GM12878 (cell line): ENCODE measurements around the gene RDH5. TPM values are rescaled to one million over a fixed set of nuclear protein-coding genes. Genes with fewer than 3 reads are reported as not detected.

Source experiments
- ATAC-seq: fragments of 200-7000 bp; cut with Tn5 transposase; 3 replicates; pipeline ENCODE4 v1.9.1; 2020; ENCODE audit warnings: mild to moderate bottlenecking, moderate library complexity
- BruUV-seq: library from RNA; stranded (reverse); fragments of 400-500 nt; replicated peaks from 2 replicates; lab custom pipeline; 2021; lab: Mats Ljungman, UMichigan
- CTCF ChIA-PET: fragments of 300-600 bp; sonication (Branson Sonifier 250); formaldehyde crosslinking; extraction: SDS; loops from one replicate; lab custom pipeline; 2021; ENCODE audit warnings: inconsistent platforms; lab: Yijun Ruan, JAX
- POLR2A ChIA-PET: fragments of 350-600 bp; formaldehyde crosslinking; extraction: SDS; loops from one replicate; lab custom pipeline; 2021; ENCODE audit warnings: inconsistent platforms; lab: Charles Lee
- RAD21 ChIA-PET: fragments of 300-600 bp; sonication (Branson Sonifier 250); formaldehyde crosslinking; loops from one replicate; lab custom pipeline; 2023; ENCODE audit warnings: antibody characterized with exemption; ENCODE audit not compliant: unreplicated experiment; lab: Charles Lee
- SMC1A ChIA-PET: fragments of 300-600 bp; sonication (Branson Sonifier 250); formaldehyde crosslinking; loops from one replicate; lab custom pipeline; 2023; ENCODE audit not compliant: unreplicated experiment, uncharacterized antibody; lab: Charles Lee
- DNase-seq: peaks from one replicate; pipeline ENCODE4 v3.0.0-alpha.2; 2011; ENCODE audit warnings: low read depth, low spot score
- FAIRE-seq: peaks from 3 replicates; lab custom pipeline; 2011; peaks lifted over from hg19 to GRCh38; lab: Jason Lieb, UNC
- H2AFZ ChIP-seq: 2 replicates; pipeline ENCODE4 v1.6.0; 2011; ENCODE audit warnings: low read depth, low read length, control low read depth; ENCODE audit not compliant: control insufficient read depth
- H3K27ac ChIP-seq: 2 replicates; pipeline ENCODE4 v1.5.1; 2011; ENCODE audit warnings: control low read depth; ENCODE audit not compliant: control insufficient read depth, insufficient read depth
- H3K27me3 ChIP-seq, 2 experiments: replicated peaks in 1 of 2; 2 replicates each; pipeline versions ENCODE4 v1.6.0 to v1.6.1; 2011; ENCODE audit warnings: low read length in 1 of 2; ENCODE audit not compliant: control insufficient read depth in 2 of 2, insufficient read depth in 2 of 2
- H3K36me3 ChIP-seq, 2 experiments: 2 replicates each; pipeline ENCODE4 v1.5.1; 2011; ENCODE audit warnings: low read length in 1 of 2; ENCODE audit not compliant: control insufficient read depth in 2 of 2, insufficient read depth in 2 of 2
- H3K4me1 ChIP-seq: 2 replicates; pipeline ENCODE4 v1.6.1; 2011; ENCODE audit warnings: mild to moderate bottlenecking, low read length, moderate library complexity, mixed read lengths; ENCODE audit not compliant: control insufficient read depth, insufficient read depth
- H3K4me2 ChIP-seq: 2 replicates; pipeline ENCODE4 v1.6.0; 2011; ENCODE audit warnings: control low read depth; ENCODE audit not compliant: control insufficient read depth, insufficient read depth
- H3K4me3 ChIP-seq: fragments of 200-600 bp; sonication (generic); 2 replicates; pipeline ENCODE4 v1.5.1; 2016
- H3K79me2 ChIP-seq: 2 replicates; pipeline ENCODE4 v1.6.0; 2011; ENCODE audit warnings: low read length; ENCODE audit not compliant: control insufficient read depth, insufficient read depth
- H3K9ac ChIP-seq: 2 replicates; pipeline ENCODE4 v1.8.0; 2011; ENCODE audit warnings: low read length, control low read depth, mixed read lengths; ENCODE audit not compliant: control insufficient read depth, insufficient read depth
- H3K9me3 ChIP-seq: replicated peaks from 3 replicates; pipeline ENCODE4 v1.5.1; 2011; ENCODE audit warnings: mild to moderate bottlenecking, low read length; ENCODE audit not compliant: control insufficient read depth, insufficient read depth
- H4K20me1 ChIP-seq: 2 replicates; pipeline ENCODE4 v1.6.0; 2011; ENCODE audit not compliant: control insufficient read depth, insufficient read depth
- CBFB ChIP-seq: IDR thresholded peaks from 2 replicates; pipeline ENCODE4 v1.6.1; 2016; ENCODE audit warnings: antibody characterized with exemption, low read depth
- CHD4 ChIP-seq: fragments of 200-600 bp; sonication (generic); IDR thresholded peaks from 2 replicates; pipeline ENCODE4 v1.6.1; 2016; ENCODE audit warnings: mild to moderate bottlenecking
- EGR1 ChIP-seq, 2 experiments: IDR thresholded peaks; 1 replicate in 1 of 2; 2 replicates in 1 of 2; pipeline ENCODE4 v1.6.1; 2011 to 2012; ENCODE audit warnings: low read depth in 2 of 2, low read length in 2 of 2, borderline replicate concordance in 1 of 2, mild to moderate bottlenecking in 1 of 2, moderate library complexity in 1 of 2
- FOS ChIP-seq: IDR thresholded peaks from 3 replicates; pipeline ENCODE4 v1.6.1; 2011; ENCODE audit warnings: borderline replicate concordance; ENCODE audit not compliant: insufficient read length; ENCODE audit errors: extremely low read depth
- SMAD1 ChIP-seq: fragments of 450-650 bp; IDR thresholded peaks from 2 replicates; pipeline ENCODE4 v1.6.1; 2018; ENCODE audit warnings: mild to moderate bottlenecking, low read depth; ENCODE audit not compliant: partially characterized antibody
- SP1 ChIP-seq: IDR thresholded peaks from one replicate; pipeline ENCODE4 v1.6.1; 2011; ENCODE audit warnings: low read depth, low read length
- SUPT20H ChIP-seq: IDR thresholded peaks from 2 replicates; pipeline ENCODE4 v1.6.1; 2011; ENCODE audit warnings: low read depth, mild to moderate bottlenecking, low read length, moderate library complexity, borderline replicate concordance; ENCODE audit not compliant: control insufficient read depth
- WGBS: methylation state at CpG from one replicate; pipeline ENCODE4 v1.1.6; 2016; ENCODE audit warnings: low lambda C conversion rate; ENCODE audit not compliant: insufficient replicate concordance, insufficient coverage; ENCODE audit errors: missing lambda C conversion rate; 5-methylcytosine and 5-hydroxymethylcytosine counted together
- in situ Hi-C: fragments of 300-500 bp; cut with MboI; formaldehyde crosslinking; loops from 9 replicates; pipeline ENCODE4 v1.14.3; 2018; ENCODE audit warnings: mixed read lengths
- intact Hi-C: fragments of 100-400 bp; cut with micrococcal nuclease; formaldehyde crosslinking; loops from one replicate; pipeline ENCODE4 v1.14.2; 2022; ENCODE audit not compliant: unreplicated experiment
- polyA plus RNA-seq, 11 experiments: library from polyadenylated mRNA; depleted of rRNA in 4 of 11; unstranded in 6 of 11; stranded (reverse) in 5 of 11; fragments of >200 nt; fragmentation: Nextera tagmentation in 4 of 11; fragmentation: Illumina TruSeq in 1 of 11; extraction: Ambion mirVana in 4 of 11; extraction: Trizol in 1 of 11; gene quantifications; 1 replicate in 1 of 11; 2 replicates in 10 of 11; pipeline versions ENCODE4 v1.2.1 to v1.2.3, GENCODE V29; 2011 to 2016; ENCODE audit warnings: inconsistent platforms in 2 of 11, missing spikeins in 2 of 11, low read depth in 1 of 11
- total RNA-seq, 4 experiments: library from RNA; depleted of rRNA in 3 of 4; stranded (reverse); fragments of >200 nt in 3 of 4; fragmentation: Illumina TruSeq in 1 of 4; extraction: Trizol in 1 of 4; gene quantifications; 2 replicates each; pipeline versions ENCODE4 v1.2.1 to v1.2.3, GENCODE V29; 2013 to 2021
- TF ChIP-seq, protein P1 (sequence below): IDR thresholded peaks from 2 replicates; pipeline ENCODE4 v1.6.1; 2011; ENCODE audit warnings: low read depth, mild to moderate bottlenecking, low read length, moderate library complexity, borderline replicate concordance; ENCODE audit errors: extremely low read depth
- TF ChIP-seq, protein P2 (sequence below): fragments of 450-650 bp; IDR thresholded peaks from 2 replicates; pipeline ENCODE4 v1.6.1; 2017; ENCODE audit warnings: mild to moderate bottlenecking
- TF ChIP-seq, protein P3 (sequence below): fragments of 150-350 bp; IDR thresholded peaks from 2 replicates; pipeline ENCODE4 v1.6.1; 2016; ENCODE audit warnings: low read depth, low read length
- TF ChIP-seq, protein P4 (sequence below): IDR thresholded peaks from 2 replicates; pipeline ENCODE4 v1.6.1; 2012; ENCODE audit warnings: low read length, inconsistent platforms

The RDH5 gene
- total and polyA plus RNA-seq, 10 of the 15 experiments (the other 5 are each of a cell fraction or from before 2014, with no cell fraction given) = 2.6 to 11.6 (median 7.3) TPM

DNA sequence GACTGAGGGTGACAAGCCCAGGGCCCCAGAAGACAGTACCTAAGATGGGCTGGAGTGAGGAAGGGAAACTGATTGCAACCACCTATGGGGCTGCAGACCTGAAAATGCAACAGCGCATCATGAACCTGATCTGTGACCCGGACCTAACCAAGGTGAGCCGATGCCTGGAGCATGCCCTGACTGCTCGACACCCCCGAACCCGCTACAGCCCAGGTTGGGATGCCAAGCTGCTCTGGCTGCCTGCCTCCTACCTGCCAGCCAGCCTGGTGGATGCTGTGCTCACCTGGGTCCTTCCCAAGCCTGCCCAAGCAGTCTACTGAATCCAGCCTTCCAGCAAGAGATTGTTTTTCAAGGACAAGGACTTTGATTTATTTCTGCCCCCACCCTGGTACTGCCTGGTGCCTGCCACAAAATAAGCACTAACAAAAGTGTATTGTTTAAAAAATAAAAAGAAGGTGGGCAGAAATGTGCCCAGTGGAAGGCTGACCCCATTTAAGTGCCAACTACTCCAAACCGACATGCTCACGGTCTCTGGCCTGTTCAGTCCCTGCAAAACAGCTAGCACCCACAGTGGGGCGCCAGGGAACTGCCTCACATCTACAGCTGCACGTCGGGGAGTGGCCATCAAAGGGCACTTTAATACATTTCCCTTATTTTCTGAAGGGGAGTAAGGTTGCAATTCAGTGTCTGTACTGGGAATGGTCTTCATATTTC lies 4.2 kb downstream of the RDH5 start:
- H3K4me3 ChIP-seq = no peak overlapping the region
- TF ChIP-seq, protein P1, sequence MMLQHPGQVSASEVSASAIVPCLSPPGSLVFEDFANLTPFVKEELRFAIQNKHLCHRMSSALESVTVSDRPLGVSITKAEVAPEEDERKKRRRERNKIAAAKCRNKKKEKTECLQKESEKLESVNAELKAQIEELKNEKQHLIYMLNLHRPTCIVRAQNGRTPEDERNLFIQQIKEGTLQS = no peak
- no peak for TF ChIP-seq EGR1 (IDR thresholded peaks at IDR 0.05; ENCODE audit: borderline replicate concordance in 1 of 2, low read depth in 2 of 2, low read length in 2 of 2)
- TF ChIP-seq, protein P2, sequence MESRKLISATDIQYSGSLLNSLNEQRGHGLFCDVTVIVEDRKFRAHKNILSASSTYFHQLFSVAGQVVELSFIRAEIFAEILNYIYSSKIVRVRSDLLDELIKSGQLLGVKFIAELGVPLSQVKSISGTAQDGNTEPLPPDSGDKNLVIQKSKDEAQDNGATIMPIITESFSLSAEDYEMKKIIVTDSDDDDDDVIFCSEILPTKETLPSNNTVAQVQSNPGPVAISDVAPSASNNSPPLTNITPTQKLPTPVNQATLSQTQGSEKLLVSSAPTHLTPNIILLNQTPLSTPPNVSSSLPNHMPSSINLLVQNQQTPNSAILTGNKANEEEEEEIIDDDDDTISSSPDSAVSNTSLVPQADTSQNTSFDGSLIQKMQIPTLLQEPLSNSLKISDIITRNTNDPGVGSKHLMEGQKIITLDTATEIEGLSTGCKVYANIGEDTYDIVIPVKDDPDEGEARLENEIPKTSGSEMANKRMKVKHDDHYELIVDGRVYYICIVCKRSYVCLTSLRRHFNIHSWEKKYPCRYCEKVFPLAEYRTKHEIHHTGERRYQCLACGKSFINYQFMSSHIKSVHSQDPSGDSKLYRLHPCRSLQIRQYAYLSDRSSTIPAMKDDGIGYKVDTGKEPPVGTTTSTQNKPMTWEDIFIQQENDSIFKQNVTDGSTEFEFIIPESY = no peak
- no peak for TF ChIP-seq SP1
- TF ChIP-seq CBFB = no peak
- TF ChIP-seq SMAD1 = no peak
- TF ChIP-seq, protein P3, sequence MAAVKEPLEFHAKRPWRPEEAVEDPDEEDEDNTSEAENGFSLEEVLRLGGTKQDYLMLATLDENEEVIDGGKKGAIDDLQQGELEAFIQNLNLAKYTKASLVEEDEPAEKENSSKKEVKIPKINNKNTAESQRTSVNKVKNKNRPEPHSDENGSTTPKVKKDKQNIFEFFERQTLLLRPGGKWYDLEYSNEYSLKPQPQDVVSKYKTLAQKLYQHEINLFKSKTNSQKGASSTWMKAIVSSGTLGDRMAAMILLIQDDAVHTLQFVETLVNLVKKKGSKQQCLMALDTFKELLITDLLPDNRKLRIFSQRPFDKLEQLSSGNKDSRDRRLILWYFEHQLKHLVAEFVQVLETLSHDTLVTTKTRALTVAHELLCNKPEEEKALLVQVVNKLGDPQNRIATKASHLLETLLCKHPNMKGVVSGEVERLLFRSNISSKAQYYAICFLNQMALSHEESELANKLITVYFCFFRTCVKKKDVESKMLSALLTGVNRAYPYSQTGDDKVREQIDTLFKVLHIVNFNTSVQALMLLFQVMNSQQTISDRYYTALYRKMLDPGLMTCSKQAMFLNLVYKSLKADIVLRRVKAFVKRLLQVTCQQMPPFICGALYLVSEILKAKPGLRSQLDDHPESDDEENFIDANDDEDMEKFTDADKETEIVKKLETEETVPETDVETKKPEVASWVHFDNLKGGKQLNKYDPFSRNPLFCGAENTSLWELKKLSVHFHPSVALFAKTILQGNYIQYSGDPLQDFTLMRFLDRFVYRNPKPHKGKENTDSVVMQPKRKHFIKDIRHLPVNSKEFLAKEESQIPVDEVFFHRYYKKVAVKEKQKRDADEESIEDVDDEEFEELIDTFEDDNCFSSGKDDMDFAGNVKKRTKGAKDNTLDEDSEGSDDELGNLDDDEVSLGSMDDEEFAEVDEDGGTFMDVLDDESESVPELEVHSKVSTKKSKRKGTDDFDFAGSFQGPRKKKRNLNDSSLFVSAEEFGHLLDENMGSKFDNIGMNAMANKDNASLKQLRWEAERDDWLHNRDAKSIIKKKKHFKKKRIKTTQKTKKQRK = no peak
- no peak for TF ChIP-seq FOS
- TF ChIP-seq CHD4 = no peak
- no peak for TF ChIP-seq SUPT20H
- TF ChIP-seq, protein P4, sequence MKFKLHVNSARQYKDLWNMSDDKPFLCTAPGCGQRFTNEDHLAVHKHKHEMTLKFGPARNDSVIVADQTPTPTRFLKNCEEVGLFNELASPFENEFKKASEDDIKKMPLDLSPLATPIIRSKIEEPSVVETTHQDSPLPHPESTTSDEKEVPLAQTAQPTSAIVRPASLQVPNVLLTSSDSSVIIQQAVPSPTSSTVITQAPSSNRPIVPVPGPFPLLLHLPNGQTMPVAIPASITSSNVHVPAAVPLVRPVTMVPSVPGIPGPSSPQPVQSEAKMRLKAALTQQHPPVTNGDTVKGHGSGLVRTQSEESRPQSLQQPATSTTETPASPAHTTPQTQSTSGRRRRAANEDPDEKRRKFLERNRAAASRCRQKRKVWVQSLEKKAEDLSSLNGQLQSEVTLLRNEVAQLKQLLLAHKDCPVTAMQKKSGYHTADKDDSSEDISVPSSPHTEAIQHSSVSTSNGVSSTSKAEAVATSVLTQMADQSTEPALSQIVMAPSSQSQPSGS = no peak

More for the DNA sequence above, 4.2 kb downstream of the RDH5 start:
- DNase-seq (no peak), FAIRE-seq (peak; percentile 82), ATAC-seq (peak; percentile 45)
- H3K27me3 ChIP-seq = no peaks in the 10 kb centered on the region
- H3K4me1 ChIP-seq = peaks cover 10% of the 10 kb centered on the region
- SMC1A ChIA-PET = interaction anchor here (0.5 to 2.1 kb wide), 7 partner anchors 8 to 316 kb away, joined by 3 to 44 read pairs (median 3); partner anchors contain the start of gene BLOC1S1
- BruUV-seq = no TSS peak
- no peak overlapping the region for H2AFZ ChIP-seq
- H3K4me2 ChIP-seq = no peak overlapping the region
- POLR2A ChIA-PET = interaction anchor here (1.1 to 2.3 kb wide), 2 partner anchors 12 to 14 kb away, joined by 3 to 9 read pairs; no protein-coding TSS in a partner anchor
- intact Hi-C loops = no loop called here
- H3K36me3 ChIP-seq = peaks cover 7% of the 10 kb centered on the region in 2 experiments; a peak in 3 of 4 replicates
- peaks cover 11% of the 10 kb centered on the region for H3K79me2 ChIP-seq
- 52% methylated on average over 11 of the region's 11 CpGs for WGBS
- in situ Hi-C loops = no loop called here
- H3K9me3 ChIP-seq = no peaks in the 10 kb centered on the region
- H3K9ac ChIP-seq = no peak overlapping the region
- CTCF ChIA-PET = interaction anchor here (0.8 to 11.4 kb wide), 14 partner anchors 8 to 216 kb away, joined by 3 to 205 read pairs (median 3); partner anchors contain the start of genes BLOC1S1, DNAJC14, ORMDL2 and SARNP
- no peak overlapping the region for H3K27ac ChIP-seq
- no peaks in the 10 kb centered on the region for H4K20me1 ChIP-seq
- RAD21 ChIA-PET = interaction anchor here (0.9 to 11.0 kb wide), 7 partner anchors 8 to 317 kb away, joined by 3 to 113 read pairs (median 4); partner anchors contain the start of genes BLOC1S1 and DNAJC14
